Measurements from ENCODE around the gene OR4F6. TPM values are rescaled to one million over a fixed set of nuclear protein-coding genes. Genes with fewer than 3 reads are reported as not detected.

OR4F6 gene
- total RNA-seq, 2 donors from 2014 or later = not detected

DNA sequence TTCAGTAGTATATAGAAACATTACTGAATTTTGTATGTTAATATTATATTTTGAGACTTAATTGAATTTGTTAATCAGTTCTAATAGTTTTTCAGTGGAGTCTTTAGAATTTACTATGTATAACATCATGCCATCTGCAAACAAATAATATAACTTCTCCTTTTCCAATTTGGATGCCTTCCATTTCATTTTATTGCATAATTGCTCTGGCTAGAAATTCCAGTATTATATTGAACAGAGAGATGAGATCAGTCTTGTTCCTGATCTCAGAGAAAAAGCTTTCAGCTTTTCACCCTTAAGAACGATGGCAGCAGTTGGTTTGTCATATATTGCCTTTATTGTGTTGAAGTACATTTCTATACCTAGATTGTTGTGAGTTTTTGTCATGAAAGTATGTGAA, 49.0 kb downstream of the OR4F6 start:
- Mint-ChIP-seq H3K27ac (no peak overlapping the region), H3K36me3 (ENCODE audit: low read depth) (no peaks in the 10 kb centered on the region), H3K9me3 (no peaks in the 10 kb centered on the region), H3K27me3 (ENCODE audit: insufficient read depth) (no peaks in the 10 kb centered on the region), H3K4me1 (no peaks in the 10 kb centered on the region), H3K4me3 (no peak overlapping the region)
- WGBS, 2 experiments (ENCODE audit: insufficient coverage in 1 of 2, insufficient read length in 1 of 2) = 88 to 100% methylated on average over 1 of the region's 1 CpG
- no peak overlapping the region for H3K4me3 ChIP-seq (ENCODE audit: low read length)
- TF ChIP-seq, protein P1, sequence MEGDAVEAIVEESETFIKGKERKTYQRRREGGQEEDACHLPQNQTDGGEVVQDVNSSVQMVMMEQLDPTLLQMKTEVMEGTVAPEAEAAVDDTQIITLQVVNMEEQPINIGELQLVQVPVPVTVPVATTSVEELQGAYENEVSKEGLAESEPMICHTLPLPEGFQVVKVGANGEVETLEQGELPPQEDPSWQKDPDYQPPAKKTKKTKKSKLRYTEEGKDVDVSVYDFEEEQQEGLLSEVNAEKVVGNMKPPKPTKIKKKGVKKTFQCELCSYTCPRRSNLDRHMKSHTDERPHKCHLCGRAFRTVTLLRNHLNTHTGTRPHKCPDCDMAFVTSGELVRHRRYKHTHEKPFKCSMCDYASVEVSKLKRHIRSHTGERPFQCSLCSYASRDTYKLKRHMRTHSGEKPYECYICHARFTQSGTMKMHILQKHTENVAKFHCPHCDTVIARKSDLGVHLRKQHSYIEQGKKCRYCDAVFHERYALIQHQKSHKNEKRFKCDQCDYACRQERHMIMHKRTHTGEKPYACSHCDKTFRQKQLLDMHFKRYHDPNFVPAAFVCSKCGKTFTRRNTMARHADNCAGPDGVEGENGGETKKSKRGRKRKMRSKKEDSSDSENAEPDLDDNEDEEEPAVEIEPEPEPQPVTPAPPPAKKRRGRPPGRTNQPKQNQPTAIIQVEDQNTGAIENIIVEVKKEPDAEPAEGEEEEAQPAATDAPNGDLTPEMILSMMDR (conservative IDR thresholded peaks at IDR 0.05) = no peak
- H3K36me3 ChIP-seq (ENCODE audit: control insufficient read depth, insufficient read depth, low read length) = no peaks in the 10 kb centered on the region
- no peaks in the 10 kb centered on the region for H3K27me3 ChIP-seq (ENCODE audit: control insufficient read depth, insufficient read depth, low read length, poor library complexity, severe bottlenecking)
- H3K27ac ChIP-seq (ENCODE audit: low read depth, low read length) = no peak overlapping the region
- H3K9ac ChIP-seq (ENCODE audit: extremely low read depth, low read length, poor library complexity, severe bottlenecking) = no peak overlapping the region
- DNase-seq = no peak
- no peaks in the 10 kb centered on the region for H3K9me3 ChIP-seq (ENCODE audit: control insufficient read depth, low read length)
- H3K4me1 ChIP-seq (ENCODE audit: control insufficient read depth, insufficient read depth, low read length) = no peaks in the 10 kb centered on the region

Other genes starting within 250 kb of the OR4F6 start
- gene TM2D3, start 151.1 kb upstream of the OR4F6 start, total RNA-seq = 10 to 100 TPM; 33.4 to 34.0 TPM
- gene TARS3, start 79.0 kb upstream of the OR4F6 start, total RNA-seq = 10 to 100 TPM; 11.7 to 13.6 TPM
- not detected for gene OR4F15, start 8.7 kb downstream of the OR4F6 start, total RNA-seq